Measurements from ENCODE around the gene GSPT1. TPM values are rescaled to one million over a fixed set of nuclear protein-coding genes. Genes with fewer than 3 reads are reported as not detected.
A peak's percentile ranks its signal among the peaks of the same experiment; 100 is the strongest.

Gene GSPT1
- total RNA-seq, 1 experiment from 2014 or later = 32.3 TPM

DNA sequence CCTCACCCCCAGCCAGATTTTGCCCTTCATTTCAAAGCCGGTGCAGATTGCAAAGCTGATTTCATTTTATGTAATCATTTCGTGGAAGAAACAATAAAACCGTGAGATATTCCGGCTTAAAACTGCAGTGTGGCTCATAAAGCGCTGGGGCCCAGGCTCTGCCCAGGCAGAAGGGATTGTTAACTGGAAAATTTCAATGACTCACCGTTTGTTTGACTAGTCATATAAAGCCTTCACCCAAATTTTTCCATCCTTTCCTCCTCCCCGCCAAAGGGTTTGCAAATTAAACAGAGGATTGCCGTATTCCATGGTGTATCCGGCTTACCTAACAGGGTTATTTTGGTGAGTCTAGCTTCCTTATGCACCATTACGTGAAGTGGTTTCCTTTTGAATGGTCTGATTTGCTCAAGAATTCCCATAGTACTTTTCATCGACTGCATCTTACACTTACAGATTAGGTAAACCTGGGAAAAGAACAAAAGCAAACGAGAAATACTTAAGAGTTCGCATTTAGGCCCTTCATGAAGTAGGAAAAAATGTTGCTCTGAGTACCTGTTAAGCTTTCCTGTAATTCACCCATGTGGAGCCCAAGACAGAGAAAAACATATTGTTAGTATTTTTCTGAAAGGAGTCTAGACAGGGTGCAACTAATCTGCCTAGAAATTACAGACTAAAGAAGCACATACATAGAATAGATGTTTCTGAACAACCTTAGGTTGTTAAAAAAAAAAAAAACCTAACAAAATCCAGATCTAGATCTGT lies 949 bp upstream of the GSPT1 start:
- Histone ChIP-seq H3K9me3 (no peaks in the 10 kb centered on the region), H3K4me3 (peak overlapping the region; percentile 79), H3K27me3 (no peaks in the 10 kb centered on the region), H3K36me3 (peaks cover 24% of the 10 kb centered on the region)
- peak; percentile 69 for DNase-seq

DNA sequence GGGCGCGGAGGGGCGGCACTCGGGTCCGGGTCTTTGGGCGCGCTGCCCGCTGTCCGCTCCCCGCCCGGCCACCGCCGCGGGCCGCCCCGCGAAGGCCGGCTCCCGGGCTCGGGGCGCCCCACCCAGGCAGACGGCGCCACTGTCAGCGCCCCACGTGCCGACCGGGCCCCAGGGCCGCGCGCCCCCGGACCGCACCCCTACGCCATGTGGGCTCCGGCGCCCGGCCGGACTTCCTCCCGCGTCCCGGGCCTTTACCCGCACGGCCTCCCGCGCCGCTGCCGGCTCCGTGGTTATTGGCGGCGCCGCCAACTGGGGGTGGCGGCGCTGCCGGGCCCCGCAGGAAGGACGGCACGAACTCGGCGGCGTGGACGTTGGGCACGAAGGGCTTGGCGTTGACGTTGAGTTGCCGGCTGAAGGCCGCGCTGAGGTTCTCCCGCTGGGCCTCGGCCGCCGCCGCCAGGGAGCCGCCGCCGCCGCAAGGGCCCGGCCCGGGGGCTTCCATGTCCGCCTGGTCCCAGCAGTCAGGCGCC lies 577 bp downstream of the GSPT1 start:
- no peaks in the 10 kb centered on the region for H3K27me3 ChIP-seq
- H3K36me3 ChIP-seq = peaks cover 35% of the 10 kb centered on the region
- DNase-seq = peak; percentile 43
- no peaks in the 10 kb centered on the region for H3K9me3 ChIP-seq
- H3K4me3 ChIP-seq = peak overlapping the region; percentile 79

DNA sequence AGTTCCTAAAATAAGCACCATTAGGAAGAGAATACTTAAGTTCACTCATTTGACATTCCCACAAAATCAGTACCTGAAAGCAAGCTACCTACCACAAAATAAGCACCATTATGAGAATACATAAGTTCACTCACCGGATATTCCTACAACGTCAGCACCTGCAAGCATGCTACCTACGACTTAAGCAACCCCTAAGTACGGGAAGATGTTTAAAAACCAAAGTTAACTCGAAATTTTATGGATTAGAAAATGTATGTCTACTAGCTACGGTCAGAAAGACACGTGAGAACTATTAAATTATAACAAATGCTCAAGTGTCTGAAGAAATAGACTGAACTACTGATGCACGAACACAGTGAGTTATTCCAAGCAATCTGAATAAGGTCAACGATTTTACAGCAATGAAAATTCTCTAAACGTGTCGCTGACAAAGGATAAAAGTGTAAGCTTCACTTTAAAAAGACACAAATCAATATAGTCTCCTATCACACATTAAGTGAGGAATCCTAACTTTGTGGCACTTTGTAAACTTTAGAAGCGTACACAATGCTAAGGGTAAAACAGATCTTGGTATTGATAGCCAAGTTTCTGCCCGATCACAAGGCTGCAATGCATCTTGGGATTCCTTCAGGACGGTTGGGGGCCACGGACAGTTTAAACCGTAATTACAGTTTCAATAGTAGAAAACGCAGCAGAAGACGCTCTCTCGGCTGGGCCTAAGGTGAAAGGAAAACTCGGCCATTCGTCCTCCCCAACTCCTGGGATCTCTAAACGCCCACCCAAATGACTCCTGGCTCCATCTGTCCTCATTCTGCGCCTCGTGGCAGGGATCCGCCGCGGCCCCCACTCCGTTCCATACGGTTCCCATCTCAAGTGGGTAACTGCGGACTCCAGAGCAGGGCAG lies 1.3 kb downstream of the GSPT1 start:
- H3K27me3 ChIP-seq = no peaks in the 10 kb centered on the region
- DNase-seq = peak; percentile 37
- peaks cover 40% of the 10 kb centered on the region for H3K36me3 ChIP-seq
- H3K4me3 ChIP-seq = peak overlapping the region; percentile 79
- H3K9me3 ChIP-seq = no peaks in the 10 kb centered on the region

DNA sequence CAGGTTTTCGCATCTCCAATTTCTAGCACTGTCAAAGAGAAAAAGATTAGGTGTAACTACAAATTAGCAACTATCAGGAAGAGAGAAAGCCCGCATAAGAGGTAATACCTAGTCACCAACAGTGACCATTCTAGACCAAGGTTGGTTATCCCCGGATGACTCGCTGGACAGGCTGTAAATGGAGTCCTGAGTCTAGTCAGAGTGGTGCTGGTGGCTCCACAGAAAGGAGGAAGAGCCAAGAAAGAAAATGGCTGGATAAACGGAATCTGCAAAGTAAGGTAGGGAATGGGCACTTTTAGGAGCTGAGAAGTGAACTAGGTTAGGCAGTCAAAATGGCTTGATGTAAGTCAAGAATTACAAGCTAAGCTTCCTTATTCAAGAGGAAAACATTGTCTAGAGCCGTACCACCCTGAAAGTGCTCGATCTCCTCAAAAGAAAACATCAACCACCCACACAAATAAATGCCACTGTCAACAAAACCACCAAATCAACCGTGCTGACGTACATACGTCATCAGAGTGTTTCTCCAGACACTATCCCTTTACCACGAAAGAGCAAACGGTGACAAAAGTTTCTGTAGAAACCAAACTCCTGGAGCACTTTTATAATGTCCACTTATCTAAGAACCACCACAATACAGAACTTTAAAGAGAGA lies 2.2 kb downstream of the GSPT1 start:
- peak; percentile 15 for DNase-seq
- peaks cover 45% of the 10 kb centered on the region for H3K36me3 ChIP-seq
- peak overlapping the region; percentile 79 for H3K4me3 ChIP-seq
- H3K9me3 ChIP-seq = no peaks in the 10 kb centered on the region
- no peaks in the 10 kb centered on the region for H3K27me3 ChIP-seq

DNA sequence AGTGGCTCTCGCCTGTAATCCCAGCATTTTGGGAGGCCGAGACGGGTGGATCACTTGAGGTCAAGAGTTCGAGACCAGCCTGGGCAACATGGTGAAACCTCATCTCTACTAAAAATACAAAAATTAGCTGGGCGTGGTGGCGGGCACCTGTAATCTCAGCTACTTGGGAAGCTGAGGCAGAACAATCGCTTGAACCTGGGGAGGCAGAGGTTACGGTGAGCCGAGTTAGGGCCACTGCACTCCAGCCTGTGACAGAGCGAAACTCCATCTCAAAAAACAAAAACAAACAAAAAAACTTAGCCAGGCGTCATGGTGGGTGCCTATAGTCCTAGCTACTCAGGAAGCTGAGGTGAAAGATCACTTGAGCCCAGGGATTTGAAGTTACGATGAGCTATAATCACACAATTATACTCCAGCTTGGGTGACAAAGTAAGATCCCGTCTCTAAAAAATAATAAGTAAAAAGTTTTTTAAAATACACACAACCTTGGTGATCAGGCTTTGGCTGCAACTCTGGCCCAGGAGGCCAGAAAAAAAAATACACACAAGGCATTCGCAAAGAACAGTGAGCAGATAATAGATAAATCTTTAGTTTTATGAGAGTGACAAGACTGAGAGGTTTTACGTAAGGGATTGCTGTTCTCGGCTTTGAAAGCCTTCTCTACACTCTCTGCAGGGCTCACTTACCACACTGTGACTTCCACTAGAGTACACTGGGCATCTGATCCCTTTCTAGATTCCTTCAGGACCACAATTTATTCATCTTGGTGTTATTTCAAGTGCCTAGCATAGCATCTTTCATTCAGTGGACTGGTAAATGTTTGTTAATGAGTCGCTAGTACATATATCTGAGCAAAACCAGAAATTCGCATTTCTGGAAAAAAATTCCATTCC lies 5.9 kb downstream of the GSPT1 start:
- H3K9me3 ChIP-seq = no peaks in the 10 kb centered on the region
- H3K4me3 ChIP-seq = no peak overlapping the region
- DNase-seq = no peak
- H3K27me3 ChIP-seq = no peaks in the 10 kb centered on the region
- peaks cover 78% of the 10 kb centered on the region for H3K36me3 ChIP-seq

DNA sequence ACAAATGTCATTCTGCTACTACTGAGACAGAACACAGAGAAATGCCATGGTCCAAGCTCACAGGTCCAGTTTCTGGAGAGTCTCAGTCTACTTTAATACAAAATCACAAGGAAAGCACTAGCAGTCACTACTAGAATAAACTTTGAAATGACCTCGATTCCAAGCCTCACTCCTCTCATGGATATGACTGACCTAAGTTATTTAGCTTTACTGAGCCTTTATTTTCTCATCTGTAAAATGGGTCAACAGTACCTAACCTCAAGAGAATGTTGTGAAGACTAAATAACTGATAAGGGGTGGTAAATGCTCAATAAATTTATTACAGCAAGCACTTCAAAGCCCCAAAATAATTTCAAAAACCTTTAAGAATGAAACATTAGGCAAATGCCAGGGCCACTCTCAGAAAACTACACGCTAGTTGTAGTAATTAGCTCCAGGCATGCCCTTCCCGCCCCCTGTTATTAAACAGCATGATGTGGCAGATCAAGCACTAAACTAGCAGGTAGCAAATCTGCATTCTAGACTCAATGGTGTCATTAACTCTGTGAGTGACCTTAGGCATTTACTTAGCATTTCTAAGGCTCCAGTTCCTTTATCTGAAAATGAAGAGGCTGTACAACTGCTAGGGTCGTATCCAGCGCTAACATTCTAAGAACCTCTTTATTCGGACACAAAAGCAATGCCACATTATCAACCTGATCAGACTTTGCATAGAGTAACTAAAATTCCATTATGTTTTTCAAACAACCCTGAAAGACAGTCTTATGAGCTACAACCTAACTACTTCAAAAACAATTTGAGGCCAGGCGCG lies 8.4 kb downstream of the GSPT1 start:
- DNase-seq = no peak
- H3K27me3 ChIP-seq = no peaks in the 10 kb centered on the region
- H3K9me3 ChIP-seq = no peaks in the 10 kb centered on the region
- H3K4me3 ChIP-seq = no peak overlapping the region
- peaks cover 76% of the 10 kb centered on the region for H3K36me3 ChIP-seq

DNA sequence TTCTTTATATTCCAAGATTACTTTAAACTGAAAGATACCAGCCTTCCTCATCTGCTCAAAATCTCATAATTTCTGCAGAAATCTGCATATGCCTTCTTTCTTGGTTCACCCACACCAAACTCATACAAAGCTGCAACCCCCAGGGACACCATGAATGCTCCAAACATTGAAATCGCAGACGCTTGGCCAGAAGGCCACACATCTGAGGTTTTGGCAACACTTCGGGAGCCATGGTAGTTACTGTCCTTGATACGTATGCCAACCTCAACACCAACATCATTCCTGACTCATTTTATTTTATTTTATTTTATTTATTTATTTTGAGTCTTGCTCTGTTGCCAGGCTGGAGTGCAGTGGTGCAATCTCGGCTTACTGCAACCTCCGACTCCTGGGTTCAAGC lies 11.8 kb downstream of the GSPT1 start:
- peak; percentile 82 for DNase-seq
- H3K4me3 ChIP-seq = no peak overlapping the region
- no peaks in the 10 kb centered on the region for H3K27me3 ChIP-seq
- no peaks in the 10 kb centered on the region for H3K9me3 ChIP-seq
- peaks cover 66% of the 10 kb centered on the region for H3K36me3 ChIP-seq

DNA sequence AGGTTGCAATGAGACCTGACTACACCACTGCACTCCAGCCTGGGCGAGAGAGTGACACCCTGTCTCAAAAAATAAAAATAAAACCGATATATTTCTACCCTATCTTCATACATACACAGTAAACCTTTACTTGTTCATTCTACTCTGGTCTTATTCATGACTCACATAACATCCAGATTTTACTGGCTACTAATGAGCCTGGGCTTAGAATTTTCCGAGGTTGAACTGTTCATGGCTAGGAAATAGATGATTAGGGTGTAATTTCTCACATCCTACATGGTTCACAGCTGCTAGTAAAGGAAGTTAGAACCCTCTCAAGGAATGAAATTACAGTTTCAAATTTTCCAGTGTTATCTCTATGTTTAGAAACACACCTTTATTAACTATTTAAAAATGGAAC lies 14.7 kb downstream of the GSPT1 start:
- Histone ChIP-seq H3K27me3 (no peaks in the 10 kb centered on the region), H3K9me3 (no peaks in the 10 kb centered on the region), H3K4me3 (no peak overlapping the region), H3K36me3 (peaks cover 58% of the 10 kb centered on the region)
- no peak for DNase-seq

DNA sequence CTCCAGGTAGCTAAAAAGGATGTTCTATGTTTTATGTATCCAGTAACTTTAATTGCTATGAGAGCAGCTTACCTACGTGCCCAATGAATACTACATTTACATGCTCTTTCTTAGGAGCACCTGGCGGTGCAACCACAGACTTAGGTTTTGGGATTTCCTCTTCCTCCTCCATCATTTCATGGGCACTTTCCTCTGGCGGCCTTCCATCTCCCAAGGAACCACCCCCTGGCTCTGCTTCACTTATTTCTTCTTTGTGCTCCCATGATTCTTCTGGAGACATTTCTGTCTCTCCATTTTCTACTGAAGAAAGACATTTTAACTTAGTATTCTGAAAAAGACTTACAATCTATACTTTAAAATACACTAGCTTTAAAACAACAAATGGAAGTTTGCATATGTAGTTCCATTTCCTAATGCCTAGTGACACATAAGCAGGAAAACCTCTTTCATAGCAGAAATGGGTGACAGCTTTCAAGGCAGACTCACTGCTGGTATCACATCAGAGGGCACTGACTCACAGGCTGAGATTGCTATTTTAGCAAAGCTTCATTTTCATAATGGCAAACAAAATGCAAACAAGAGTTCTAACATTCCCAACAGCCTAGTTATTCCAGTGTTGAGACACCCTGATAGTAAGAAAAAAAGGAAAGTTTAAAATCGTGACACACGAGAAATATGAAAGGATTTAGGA lies 19.1 kb downstream of the GSPT1 start:
- Histone ChIP-seq H3K4me3 (no peak overlapping the region), H3K36me3 (peaks cover 61% of the 10 kb centered on the region)

DNA sequence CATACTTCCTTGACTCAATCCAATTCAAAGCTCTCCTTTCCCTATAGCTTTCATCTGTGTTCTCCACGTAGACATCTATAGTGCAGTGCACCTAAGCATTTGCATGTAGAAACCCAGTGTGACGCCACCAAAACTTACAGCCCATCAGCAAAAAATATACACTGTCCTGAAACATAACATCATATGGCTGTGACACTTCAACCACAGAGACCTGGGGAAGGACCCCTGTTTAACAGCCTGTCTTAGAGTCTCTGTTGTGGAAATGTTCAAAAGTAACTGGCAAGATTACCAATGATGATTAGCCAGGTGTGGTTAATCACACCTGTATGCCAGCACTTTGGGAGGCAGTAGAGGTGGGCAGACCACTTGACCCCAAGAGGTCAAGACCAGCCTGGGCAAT lies 22.2 kb downstream of the GSPT1 start:
- H3K27me3 ChIP-seq = no peaks in the 10 kb centered on the region
- DNase-seq = no peak
- peaks cover 73% of the 10 kb centered on the region for H3K36me3 ChIP-seq
- H3K9me3 ChIP-seq = no peaks in the 10 kb centered on the region
- H3K4me3 ChIP-seq = no peak overlapping the region

More for the DNA sequence above, 19.1 kb downstream of the GSPT1 start:
- no peaks in the 10 kb centered on the region for H3K9me3 ChIP-seq
- H3K27me3 ChIP-seq = no peaks in the 10 kb centered on the region
- DNase-seq = peak; percentile 43

DNA sequence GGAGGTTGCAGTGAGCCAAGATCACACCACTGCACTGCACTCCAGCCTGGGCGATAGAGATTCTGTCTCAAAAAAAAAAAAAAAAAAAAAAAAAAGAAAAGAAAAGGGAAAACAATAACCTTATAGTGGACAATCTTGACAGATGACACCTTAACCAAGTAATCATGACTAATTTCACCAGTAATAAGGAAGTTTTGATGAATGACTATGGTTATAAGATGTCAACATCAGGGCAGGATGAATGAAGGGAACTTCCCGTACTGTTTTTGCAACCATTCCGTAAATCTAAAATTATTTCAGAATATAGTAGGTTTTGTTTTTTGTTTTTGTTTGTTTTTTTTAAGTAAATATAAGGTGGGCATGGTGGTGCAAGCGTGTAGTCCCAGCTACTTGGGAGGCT lies 23.0 kb downstream of the GSPT1 start:
- H3K27me3 ChIP-seq = no peaks in the 10 kb centered on the region
- H3K9me3 ChIP-seq = no peaks in the 10 kb centered on the region
- peaks cover 79% of the 10 kb centered on the region for H3K36me3 ChIP-seq
- no peak overlapping the region for H3K4me3 ChIP-seq
- no peak for DNase-seq

DNA sequence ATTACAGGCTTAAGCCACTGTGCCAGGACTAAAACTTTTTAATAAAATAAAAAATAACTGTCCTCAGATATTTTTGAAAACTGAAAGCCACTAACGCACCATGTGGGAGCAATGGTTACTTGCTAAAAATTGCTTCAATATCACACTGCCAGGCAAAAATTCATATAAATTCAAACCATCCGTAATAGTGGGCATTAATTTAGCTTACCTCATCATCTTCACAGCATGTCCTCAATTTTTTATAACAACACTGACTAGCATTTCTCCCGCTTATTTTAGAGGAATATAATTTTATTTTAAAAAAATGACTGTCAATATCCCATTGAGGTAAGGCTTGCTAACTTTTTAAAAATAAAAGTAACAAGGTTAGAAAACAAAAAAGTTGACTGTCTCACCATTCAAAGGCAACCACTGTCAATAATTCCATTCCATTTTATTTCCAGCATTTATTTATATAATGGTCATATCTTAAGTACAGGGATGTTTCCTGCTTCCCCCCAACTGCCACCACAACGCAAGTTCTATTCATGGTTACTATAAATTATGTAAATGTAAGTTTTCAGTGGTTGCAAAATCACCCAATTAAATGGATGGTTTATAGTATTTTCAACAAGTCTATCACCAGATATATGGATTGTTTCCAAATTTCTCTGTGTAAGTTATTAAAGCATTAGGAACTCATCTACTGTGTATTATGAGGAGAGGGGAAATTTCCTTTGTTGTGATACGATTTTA lies 25.4 kb downstream of the GSPT1 start:
- no peak for DNase-seq
- H3K9me3 ChIP-seq = no peaks in the 10 kb centered on the region
- H3K27me3 ChIP-seq = no peaks in the 10 kb centered on the region
- no peak overlapping the region for H3K4me3 ChIP-seq
- peaks cover 86% of the 10 kb centered on the region for H3K36me3 ChIP-seq

DNA sequence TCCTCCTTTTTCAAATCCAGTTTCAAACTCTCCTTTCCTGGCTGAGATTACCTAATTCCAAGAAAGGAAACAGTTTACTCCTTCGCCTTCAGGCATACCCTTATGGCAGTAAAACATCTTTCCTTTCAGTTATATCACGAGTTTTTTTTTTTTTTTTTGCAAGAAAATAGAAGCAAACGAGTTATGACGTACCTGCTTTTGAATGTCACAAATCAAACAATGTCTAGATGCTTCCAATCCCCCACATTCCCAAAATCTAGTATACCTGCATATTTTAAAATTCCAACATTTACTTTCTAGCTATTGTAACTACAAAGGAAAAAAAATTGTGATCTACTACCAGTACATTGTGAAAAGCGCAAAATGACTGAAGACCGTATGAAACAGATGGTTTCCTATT lies 28.9 kb downstream of the GSPT1 start:
- H3K36me3 ChIP-seq = peaks cover 87% of the 10 kb centered on the region
- no peak overlapping the region for H3K4me3 ChIP-seq
- no peaks in the 10 kb centered on the region for H3K27me3 ChIP-seq
- DNase-seq = no peak
- H3K9me3 ChIP-seq = no peaks in the 10 kb centered on the region

DNA sequence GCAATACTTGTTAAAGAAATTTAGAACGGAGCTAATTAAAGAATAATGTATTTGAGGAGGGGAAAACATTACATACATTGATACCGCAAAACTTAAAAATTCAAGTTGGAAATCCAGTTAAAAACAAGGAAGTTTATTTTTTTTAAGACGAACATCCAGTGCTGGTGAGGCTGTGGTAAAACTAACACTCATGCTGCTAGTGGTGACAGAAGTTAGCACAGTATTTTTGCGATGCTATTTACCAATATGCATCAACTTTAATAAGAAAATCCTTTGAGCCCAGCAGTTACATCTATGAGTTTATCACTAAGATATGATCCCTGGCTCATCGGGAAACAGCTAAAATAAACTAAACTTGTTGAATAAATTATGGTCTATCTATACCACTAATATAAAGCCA lies 31.7 kb downstream of the GSPT1 start:
- Histone ChIP-seq H3K27me3 (no peaks in the 10 kb centered on the region), H3K4me3 (no peak overlapping the region), H3K9me3 (no peaks in the 10 kb centered on the region), H3K36me3 (peaks cover 89% of the 10 kb centered on the region)
- no peak for DNase-seq

All from MG63 (cell line).